ENCODE data around the gene PRIM1.
"Not testable (repeated sequence)": the region's sequence is repeated elsewhere in the genome, so short reads cannot be mapped to it uniquely, and the experiment has no call there.

GRCh38 chr12:56795046-56795562 is 43.0 kb upstream of the PRIM1 start:
- TF ChIP-seq CTCF, POLR2A (IDR thresholded peaks at IDR 0.05): not testable (repeated sequence)

All from stomach (tissue), 4 donors.